ENCODE data around the gene HKDC1.

Gene HKDC1

DNA sequence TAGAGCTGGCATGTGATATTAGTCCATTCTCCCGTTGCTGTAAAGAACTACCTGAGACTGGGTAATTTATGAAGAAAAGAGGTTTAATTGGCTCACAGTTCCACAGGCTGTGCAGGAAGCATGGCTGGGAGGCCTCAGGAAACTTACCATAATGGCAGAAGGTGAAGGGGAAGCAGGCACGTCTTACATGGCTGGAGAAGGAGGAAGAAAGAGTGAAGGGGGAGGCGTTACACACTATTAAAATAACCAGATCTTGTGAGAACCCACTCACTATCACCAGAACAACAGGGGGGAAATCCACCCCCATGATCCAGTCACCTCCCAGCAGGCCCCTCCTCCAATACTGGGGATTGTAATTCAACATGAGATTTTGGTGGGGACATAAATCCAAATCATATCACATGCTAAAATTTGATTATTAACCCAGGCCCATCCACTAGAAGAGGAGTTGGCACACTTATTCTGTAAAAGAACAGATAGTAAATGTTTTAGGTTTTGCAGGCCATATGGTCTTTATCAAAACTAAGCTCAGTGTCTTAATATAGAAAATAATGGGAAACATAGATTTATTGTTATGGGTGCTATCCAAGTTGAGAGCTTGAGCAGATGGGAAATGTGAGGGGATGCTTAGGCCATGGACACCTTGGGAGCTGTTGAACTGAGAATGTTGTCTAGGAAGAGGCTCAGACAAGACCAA, 39.6 kb downstream of the HKDC1 start:
- DNase-seq (no peak), ATAC-seq (replicated peaks) (no peak)
- no peak overlapping the region for H3K4me3 Mint-ChIP-seq
- no peaks in the 10 kb centered on the region for H3K9me3 Mint-ChIP-seq
- no peak overlapping the region for H3K27ac Mint-ChIP-seq
- peaks cover 5% of the 10 kb centered on the region for H3K36me3 Mint-ChIP-seq (ENCODE audit: insufficient read depth)
- peaks cover 2 to 10% of the 10 kb centered on the region in 2 donors for H3K4me1 Mint-ChIP-seq (ENCODE audit: low read depth in 2 of 2)
- H3K27me3 Mint-ChIP-seq: no peaks in the 10 kb centered on the region

DNA sequence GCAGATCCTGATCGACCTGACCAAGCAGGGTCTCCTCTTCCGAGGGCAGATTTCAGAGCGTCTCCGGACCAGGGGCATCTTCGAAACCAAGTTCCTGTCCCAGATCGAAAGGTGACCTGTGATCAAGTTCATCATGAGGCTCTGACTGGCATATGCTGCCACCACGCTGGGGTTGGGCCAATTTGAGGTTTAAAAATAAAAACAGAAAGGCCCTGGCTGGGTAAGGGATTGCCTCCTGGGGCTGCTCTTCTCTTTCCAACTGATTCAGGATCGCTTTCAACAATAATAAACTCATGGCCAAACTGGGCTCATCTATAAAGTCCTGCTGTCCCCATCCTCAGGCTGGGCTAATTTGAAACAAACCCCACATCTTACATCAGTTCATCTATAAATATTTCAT, 41.1 kb downstream of the HKDC1 start:
- Mint-ChIP-seq H3K36me3 (ENCODE audit: insufficient read depth) (peaks cover 5% of the 10 kb centered on the region), H3K27ac (peak overlapping the region in 1 of 2 donors; percentile 59), H3K9me3 (no peaks in the 10 kb centered on the region), H3K27me3 (peaks cover 0 to 6% of the 10 kb centered on the region in 2 donors), H3K4me3 (no peak overlapping the region), H3K4me1 (ENCODE audit: low read depth in 2 of 2) (peaks cover 2 to 10% of the 10 kb centered on the region in 2 donors)
- DNase-seq: no peak
- no peak for ATAC-seq (replicated peaks)

DNA sequence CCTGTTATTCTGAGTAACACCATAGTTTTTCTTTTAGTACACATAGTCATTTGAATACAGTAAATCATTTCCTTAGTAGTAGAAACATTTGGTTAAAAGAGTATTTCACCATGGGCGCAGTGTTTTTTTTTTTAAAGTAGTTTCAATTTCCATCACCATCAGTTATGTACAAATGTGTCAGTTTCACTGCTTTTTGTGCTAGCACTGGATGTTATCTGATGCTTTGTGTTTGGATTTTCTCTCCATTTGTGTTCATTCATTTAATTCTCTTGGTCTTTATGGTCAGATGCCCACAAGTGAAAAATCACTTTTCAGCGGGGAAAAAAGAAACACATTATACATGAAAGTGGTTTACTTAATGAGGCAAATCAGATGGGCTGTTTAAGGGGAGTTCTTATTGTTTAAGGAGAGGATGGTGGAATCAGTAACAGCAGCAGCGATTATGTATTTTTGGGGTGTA, 42.2 kb downstream of the HKDC1 start:
- H3K4me1 Mint-ChIP-seq (ENCODE audit: low read depth in 2 of 2): peaks cover 2 to 10% of the 10 kb centered on the region in 2 donors
- peaks cover 5% of the 10 kb centered on the region for H3K36me3 Mint-ChIP-seq (ENCODE audit: insufficient read depth)
- peak overlapping the region in 1 of 2 donors; percentile 26 for H3K4me3 Mint-ChIP-seq
- DNase-seq: no peak
- ATAC-seq (replicated peaks): no peak
- H3K27me3 Mint-ChIP-seq: peaks cover 0 to 6% of the 10 kb centered on the region in 2 donors
- H3K9me3 Mint-ChIP-seq: no peaks in the 10 kb centered on the region
- peak overlapping the region in 1 of 2 donors; percentile 59 for H3K27ac Mint-ChIP-seq

DNA sequence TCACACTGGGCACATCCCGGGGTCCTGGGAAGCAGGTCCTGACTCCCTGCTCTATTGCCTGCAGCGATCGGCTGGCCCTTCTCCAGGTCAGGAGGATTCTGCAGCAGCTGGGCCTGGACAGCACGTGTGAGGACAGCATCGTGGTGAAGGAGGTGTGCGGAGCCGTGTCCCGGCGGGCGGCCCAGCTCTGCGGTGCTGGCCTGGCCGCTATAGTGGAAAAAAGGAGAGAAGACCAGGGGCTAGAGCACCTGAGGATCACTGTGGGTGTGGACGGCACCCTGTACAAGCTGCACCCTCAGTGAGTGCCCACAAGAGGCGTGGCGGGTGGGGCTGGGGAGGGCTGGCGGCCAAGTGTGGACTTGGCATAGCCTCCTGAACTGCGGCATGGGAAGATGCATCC, 45.4 kb downstream of the HKDC1 start:
- Mint-ChIP-seq H3K9me3 (no peaks in the 10 kb centered on the region), H3K36me3 (ENCODE audit: insufficient read depth) (no peaks in the 10 kb centered on the region), H3K27ac (peak overlapping the region in 1 of 2 donors; percentile 27), H3K27me3 (peaks cover 0 to 6% of the 10 kb centered on the region in 2 donors), H3K4me3 (no peak overlapping the region), H3K4me1 (ENCODE audit: low read depth in 2 of 2) (peaks cover 2 to 10% of the 10 kb centered on the region in 2 donors)
- no peak for DNase-seq
- no peak for ATAC-seq (replicated peaks)

DNA sequence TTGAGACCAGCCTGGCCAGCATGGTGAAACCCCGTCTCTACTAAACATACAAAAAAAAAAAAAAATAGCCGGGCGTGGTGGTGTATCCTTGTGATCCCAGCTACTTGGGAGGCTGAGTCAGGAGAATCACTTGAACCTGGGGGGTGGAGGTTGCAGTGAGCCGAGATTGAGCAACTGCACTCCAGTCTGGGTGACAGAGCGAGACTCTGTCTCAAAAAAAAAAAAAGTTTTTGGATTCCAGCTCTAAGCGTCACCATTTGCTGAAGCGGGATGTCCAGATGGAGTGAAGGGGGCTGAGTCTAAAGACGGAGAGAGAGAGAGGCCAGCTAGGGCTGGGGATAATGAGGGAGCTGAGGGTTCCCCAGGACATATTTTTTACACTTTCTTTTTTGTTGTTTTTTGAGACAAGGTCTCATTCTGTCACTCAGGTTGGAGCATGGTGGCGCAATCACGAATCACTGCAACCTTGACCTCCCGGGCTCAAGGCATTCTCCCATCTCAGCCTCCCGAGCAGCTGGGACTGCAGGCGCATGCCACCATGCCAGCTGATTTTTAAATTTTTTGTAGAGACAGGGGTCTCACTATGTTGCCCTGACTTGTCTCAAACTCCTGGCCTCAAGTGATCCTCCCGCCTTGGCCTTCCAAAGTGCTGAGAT, 48.8 kb downstream of the HKDC1 start:
- no peak overlapping the region for H3K4me3 Mint-ChIP-seq
- ATAC-seq (replicated peaks): no peak
- no peaks in the 10 kb centered on the region for H3K4me1 Mint-ChIP-seq (ENCODE audit: low read depth in 2 of 2)
- H3K9me3 Mint-ChIP-seq: no peaks in the 10 kb centered on the region
- H3K27ac Mint-ChIP-seq: no peak overlapping the region
- H3K27me3 Mint-ChIP-seq: peaks cover 0 to 6% of the 10 kb centered on the region in 2 donors
- no peak for DNase-seq
- no peaks in the 10 kb centered on the region for H3K36me3 Mint-ChIP-seq (ENCODE audit: insufficient read depth)

DNA sequence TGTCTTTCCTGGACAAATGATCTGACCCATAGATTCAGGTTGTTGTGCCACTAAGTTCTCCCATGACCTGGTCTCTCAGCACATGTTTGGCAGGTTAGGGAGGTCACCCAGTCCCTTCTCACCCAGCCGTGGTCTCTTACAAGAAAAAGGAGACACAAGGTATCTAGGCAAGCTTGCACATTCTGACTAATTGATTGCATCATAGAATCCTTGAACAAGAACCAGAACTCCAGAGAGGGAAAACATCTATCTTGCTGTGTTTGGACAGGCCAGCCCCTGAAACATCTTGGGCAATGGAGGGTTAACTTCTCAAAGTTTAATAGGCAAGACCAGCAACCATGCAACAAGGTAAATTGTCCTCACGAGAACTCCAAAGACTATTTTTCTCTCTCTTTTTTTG, 49.6 kb downstream of the HKDC1 start:
- Mint-ChIP-seq H3K4me3 (no peak overlapping the region), H3K9me3 (no peaks in the 10 kb centered on the region), H3K36me3 (ENCODE audit: insufficient read depth) (no peaks in the 10 kb centered on the region), H3K27ac (peak overlapping the region in 1 of 2 donors; percentile 29), H3K4me1 (ENCODE audit: low read depth in 2 of 2) (no peaks in the 10 kb centered on the region), H3K27me3 (peaks cover 0 to 6% of the 10 kb centered on the region in 2 donors)
- ATAC-seq (replicated peaks) (no peak), DNase-seq (no peak)

DNA sequence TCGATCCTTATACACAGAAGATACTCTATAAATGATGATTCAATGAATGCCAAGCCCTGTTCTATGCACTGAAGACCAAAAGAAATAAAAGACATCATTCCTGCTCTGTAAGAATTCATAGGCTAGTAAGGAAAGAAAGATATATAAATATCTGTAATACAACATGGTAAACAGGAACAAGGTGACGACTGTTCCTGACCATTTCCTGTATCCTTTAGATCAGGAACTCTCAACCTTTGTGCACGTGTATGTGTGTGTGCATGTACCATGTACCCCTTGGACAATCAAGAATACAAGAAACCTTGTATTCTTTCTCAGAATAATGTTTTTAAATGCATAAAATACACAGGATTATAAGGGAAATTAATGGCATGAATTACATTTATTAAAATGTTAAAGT, 50.9 kb downstream of the HKDC1 start:
- Mint-ChIP-seq H3K27me3 (no peaks in the 10 kb centered on the region), H3K27ac (no peak overlapping the region), H3K9me3 (no peaks in the 10 kb centered on the region), H3K36me3 (ENCODE audit: insufficient read depth) (no peaks in the 10 kb centered on the region), H3K4me3 (no peak overlapping the region), H3K4me1 (ENCODE audit: low read depth in 2 of 2) (no peaks in the 10 kb centered on the region)
- DNase-seq: no peak
- ATAC-seq (replicated peaks): no peak

DNA sequence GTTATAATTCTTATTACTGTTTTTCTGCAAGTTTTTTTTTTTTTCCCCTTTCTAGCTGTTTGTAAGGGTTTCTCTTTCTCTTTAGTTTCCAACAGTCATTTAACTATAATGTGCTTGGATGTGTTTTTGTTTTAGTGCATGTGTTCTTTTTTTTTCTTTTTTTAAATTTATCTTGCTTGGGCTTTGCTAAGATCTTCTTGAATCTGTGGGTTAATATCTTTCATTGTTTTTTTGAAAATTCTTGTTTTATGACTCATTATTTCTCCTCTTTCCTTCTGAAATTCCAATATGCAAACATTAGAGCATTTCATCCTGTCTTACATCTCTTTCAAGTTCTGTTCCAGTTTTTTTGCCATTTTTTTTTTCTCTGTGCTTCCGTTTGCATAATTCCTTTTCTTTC, 52.5 kb downstream of the HKDC1 start:
- no peak overlapping the region for H3K27ac Mint-ChIP-seq

DNA sequence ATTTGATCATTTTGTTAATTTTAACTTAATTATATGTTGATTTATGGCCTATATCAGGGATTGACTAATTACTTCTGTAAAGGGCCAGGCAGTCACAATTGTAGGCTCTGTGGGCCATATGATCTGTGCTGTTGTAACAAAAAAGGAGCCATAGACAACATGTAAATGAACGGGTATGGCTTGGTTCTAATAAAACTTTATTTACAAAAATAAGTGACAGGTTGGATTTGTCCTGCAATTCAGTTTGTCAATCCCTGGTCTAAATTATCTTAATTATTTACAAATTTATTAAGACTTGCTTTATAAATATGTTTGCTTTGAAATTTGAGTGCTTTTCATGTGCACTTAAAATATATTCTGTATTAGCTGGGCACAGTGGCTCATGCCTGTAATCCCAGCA, 55.3 kb downstream of the HKDC1 start:
- DNase-seq (no peak), ATAC-seq (replicated peaks) (no peak)
- Mint-ChIP-seq H3K27me3 (no peaks in the 10 kb centered on the region), H3K4me3 (no peak overlapping the region), H3K4me1 (ENCODE audit: low read depth in 2 of 2) (peaks cover 0 to 1% of the 10 kb centered on the region in 2 donors), H3K36me3 (ENCODE audit: insufficient read depth) (no peaks in the 10 kb centered on the region), H3K27ac (no peak overlapping the region), H3K9me3 (no peaks in the 10 kb centered on the region)

More for the DNA sequence above, 52.5 kb downstream of the HKDC1 start:
- H3K27me3 Mint-ChIP-seq: no peaks in the 10 kb centered on the region
- no peak overlapping the region for H3K4me3 Mint-ChIP-seq
- no peak for DNase-seq
- no peaks in the 10 kb centered on the region for H3K4me1 Mint-ChIP-seq (ENCODE audit: low read depth in 2 of 2)
- H3K36me3 Mint-ChIP-seq (ENCODE audit: insufficient read depth): no peaks in the 10 kb centered on the region
- no peak for ATAC-seq (replicated peaks)
- H3K9me3 Mint-ChIP-seq: no peaks in the 10 kb centered on the region

DNA sequence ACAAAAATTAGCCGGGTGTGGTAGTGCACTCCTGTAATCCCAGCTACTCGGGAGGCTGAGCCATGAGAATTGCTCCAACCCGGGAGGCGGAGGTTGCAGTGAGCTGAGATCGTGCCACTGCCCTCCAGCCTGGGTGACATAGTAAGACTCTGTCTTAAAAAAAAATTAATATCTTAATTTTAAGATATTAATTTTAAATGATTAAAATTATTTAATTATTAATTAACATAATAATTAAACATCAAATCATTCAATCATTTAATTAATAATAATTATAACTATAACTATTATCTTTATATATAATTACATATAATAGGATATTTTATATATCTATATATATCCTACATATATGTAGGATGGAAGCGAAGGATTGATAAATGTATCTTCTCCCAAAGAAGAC, 56.4 kb downstream of the HKDC1 start:
- H3K27ac Mint-ChIP-seq: no peak overlapping the region
- H3K36me3 Mint-ChIP-seq (ENCODE audit: insufficient read depth): no peaks in the 10 kb centered on the region
- peaks cover 0 to 1% of the 10 kb centered on the region in 2 donors for H3K4me1 Mint-ChIP-seq (ENCODE audit: low read depth in 2 of 2)
- ATAC-seq (replicated peaks): no peak
- DNase-seq: no peak
- H3K4me3 Mint-ChIP-seq: no peak overlapping the region
- no peaks in the 10 kb centered on the region for H3K27me3 Mint-ChIP-seq
- H3K9me3 Mint-ChIP-seq: no peaks in the 10 kb centered on the region

DNA sequence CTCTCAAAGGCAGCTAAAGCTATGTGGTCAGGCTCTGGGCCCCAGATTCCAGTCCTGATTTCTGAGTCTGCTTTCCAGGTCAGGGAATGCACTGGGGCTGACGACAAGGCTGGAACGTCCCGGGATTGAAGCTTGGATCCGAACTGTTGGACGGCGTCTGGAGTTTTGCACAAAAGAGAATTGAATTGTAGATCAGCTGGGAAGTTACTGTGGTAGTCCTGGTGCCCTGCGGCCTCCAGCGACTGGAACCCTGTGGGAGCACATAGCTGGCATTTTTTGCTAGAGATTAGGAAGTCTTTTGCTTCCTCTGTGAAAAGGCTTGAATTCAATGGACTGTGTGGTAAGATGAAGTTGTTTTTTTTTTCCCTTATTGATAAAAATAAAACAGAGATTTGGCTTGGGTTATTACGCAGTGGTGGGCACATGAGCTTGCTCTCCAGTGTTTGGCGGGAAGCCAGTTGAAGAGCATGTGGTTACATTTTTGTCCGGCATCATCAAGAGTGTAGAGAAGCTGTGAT, 58.4 kb downstream of the HKDC1 start, which contains the start of gene HK1:
HK1 (plus strand) TSS at position 51 of the 518 bp plus-strand sequence.
- Mint-ChIP-seq H3K4me1 (ENCODE audit: low read depth in 2 of 2) (peaks cover 0 to 1% of the 10 kb centered on the region in 2 donors), H3K27me3 (peaks cover 4 to 10% of the 10 kb centered on the region in 2 donors), H3K9me3 (no peaks in the 10 kb centered on the region), H3K27ac (no peak within 1 kb of the TSS), H3K36me3 (ENCODE audit: insufficient read depth) (no peaks in the 10 kb centered on the region), H3K4me3 (no peak within 1 kb of the TSS)
- DNase-seq (no peak), ATAC-seq (replicated peaks) (no peak)

DNA sequence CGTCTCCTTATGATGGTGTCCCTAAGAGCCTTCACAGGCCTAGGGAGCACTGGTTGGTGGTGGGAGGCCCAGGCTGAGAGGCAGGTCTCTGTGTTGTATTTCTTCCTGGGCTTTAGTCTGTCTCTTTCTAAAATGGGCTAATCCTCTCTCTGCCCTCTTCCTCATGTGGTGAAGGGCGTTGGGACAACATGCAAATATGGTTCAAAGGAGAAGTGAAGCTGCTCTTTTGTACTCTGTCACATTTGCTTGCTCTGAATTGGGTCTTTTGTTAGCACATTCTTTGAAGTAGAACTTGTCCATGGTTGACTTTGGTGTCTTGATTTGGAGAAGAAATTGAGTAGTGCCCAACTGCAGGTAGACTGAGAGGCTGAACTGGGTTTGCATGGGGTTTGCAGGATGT, 59.0 kb downstream of the HKDC1 start:
- H3K4me3 Mint-ChIP-seq: no peak overlapping the region
- H3K27ac Mint-ChIP-seq: no peak overlapping the region
- DNase-seq (no peak), ATAC-seq (replicated peaks) (no peak)
- H3K36me3 Mint-ChIP-seq (ENCODE audit: insufficient read depth): no peaks in the 10 kb centered on the region
- H3K27me3 Mint-ChIP-seq: peaks cover 4 to 10% of the 10 kb centered on the region in 2 donors
- no peaks in the 10 kb centered on the region for H3K9me3 Mint-ChIP-seq
- H3K4me1 Mint-ChIP-seq (ENCODE audit: low read depth in 2 of 2): peaks cover 0 to 1% of the 10 kb centered on the region in 2 donors

DNA sequence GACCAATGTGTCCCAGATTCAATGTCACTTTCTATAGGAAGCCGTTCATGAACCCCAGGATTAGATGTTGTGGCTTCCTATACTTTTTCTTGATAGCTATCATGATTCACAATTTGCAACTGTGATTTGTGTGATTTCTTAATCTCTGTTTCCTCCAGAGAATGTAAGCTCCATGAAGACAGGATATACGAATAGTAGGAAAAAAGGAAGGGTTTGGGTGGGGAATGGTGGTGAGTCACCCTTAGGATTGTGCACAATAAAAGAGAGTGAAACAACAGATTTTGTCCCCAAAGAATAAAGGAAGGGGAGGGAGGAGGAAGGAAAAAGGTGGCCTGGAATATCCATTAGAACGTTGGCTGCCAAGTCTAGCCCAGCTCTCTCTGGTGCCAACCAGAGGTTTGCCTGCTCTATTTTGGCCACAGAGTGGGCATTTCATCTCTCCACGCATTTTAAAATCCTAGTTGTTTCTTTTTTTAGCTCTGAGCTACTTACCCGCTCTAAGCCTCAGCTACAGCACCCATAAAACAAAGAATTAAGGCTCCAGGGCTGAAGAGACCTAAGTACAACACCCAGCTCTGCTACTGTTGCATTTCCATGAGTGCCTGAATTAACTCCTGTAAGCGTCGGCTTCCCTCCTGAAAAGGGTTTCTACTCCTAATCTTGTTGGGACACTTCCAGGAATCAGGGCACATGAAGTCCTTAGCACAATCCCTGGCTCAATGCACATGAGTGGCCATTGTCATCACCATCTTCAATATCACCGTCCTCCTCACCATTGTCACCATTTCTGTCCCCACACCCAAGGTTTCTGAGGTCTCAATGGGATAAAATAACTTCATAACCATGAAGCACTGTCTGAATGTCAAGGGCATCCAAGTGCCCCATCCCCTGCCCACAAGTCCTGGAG, 61.6 kb downstream of the HKDC1 start:
- Mint-ChIP-seq H3K9me3 (no peaks in the 10 kb centered on the region), H3K27me3 (peaks cover 4 to 10% of the 10 kb centered on the region in 2 donors), H3K4me3 (no peak overlapping the region), H3K27ac (no peak overlapping the region), H3K36me3 (ENCODE audit: insufficient read depth) (no peaks in the 10 kb centered on the region), H3K4me1 (ENCODE audit: low read depth in 2 of 2) (peaks cover 0 to 1% of the 10 kb centered on the region in 2 donors)
- ATAC-seq (replicated peaks): no peak
- no peak for DNase-seq
